ENCODE measurements around the gene C1orf159. TPM values are rescaled to one million over a fixed set of nuclear protein-coding genes. Genes with fewer than 3 reads are reported as not detected.

C1orf159 gene
- total and polyA plus RNA-seq, 2 donors from 2014 or later = 8.6 to 14.8 TPM

- TF ChIP-seq CTCF (IDR thresholded peaks at IDR 0.05; ENCODE audit: borderline replicate concordance, extremely low read depth, insufficient read depth) = no peak
- H3K27ac ChIP-seq (ENCODE audit: low read depth in 2 of 2, low read length in 2 of 2) = no peak overlapping the region
- H3K36me3 ChIP-seq (ENCODE audit: control insufficient read depth in 2 of 3, insufficient read depth in 3 of 3, low read length in 3 of 3) = no peaks in the 10 kb centered on the region
- intact Hi-C loops (cut with DNase I) = no loop called here
- no peaks in the 10 kb centered on the region for H3K9me3 ChIP-seq (ENCODE audit: control insufficient read depth in 2 of 3, insufficient read depth in 1 of 3, low read length in 3 of 3)
- no peaks in the 10 kb centered on the region for H3K27me3 ChIP-seq (ENCODE audit: control insufficient read depth, insufficient read depth, low read length)
- peaks cover 0 to 4% (median 0%) of the 10 kb centered on the region in 3 donors for H3K4me1 ChIP-seq (ENCODE audit: control insufficient read depth in 2 of 3, insufficient read depth in 2 of 3, low read depth in 1 of 3, low read length in 3 of 3)
- FAIRE-seq (no peak), DNase-seq (no peak)
- no peak overlapping the region for H3K9ac ChIP-seq (ENCODE audit: low read length in 3 of 3)
- no peak overlapping the region for H3K4me3 ChIP-seq (ENCODE audit: low read length in 3 of 3)
Observed at GRCh38 chr1:1151306-1151705, 35.4 kb upstream of the C1orf159 start.

- Histone ChIP-seq H3K4me3 (ENCODE audit: low read length in 3 of 3) (no peak overlapping the region), H3K9ac (ENCODE audit: low read length in 3 of 3) (no peak overlapping the region), H3K9me3 (ENCODE audit: control insufficient read depth in 2 of 3, insufficient read depth in 1 of 3, low read length in 3 of 3) (no peaks in the 10 kb centered on the region), H3K4me1 (ENCODE audit: control insufficient read depth in 2 of 3, insufficient read depth in 2 of 3, low read depth in 1 of 3, low read length in 3 of 3) (no peaks in the 10 kb centered on the region), H3K27me3 (ENCODE audit: control insufficient read depth, insufficient read depth, low read length) (no peaks in the 10 kb centered on the region), H3K36me3 (ENCODE audit: control insufficient read depth in 2 of 3, insufficient read depth in 3 of 3, low read length in 3 of 3) (no peaks in the 10 kb centered on the region), H3K27ac (ENCODE audit: low read depth in 2 of 2, low read length in 2 of 2) (no peak overlapping the region)
- TF ChIP-seq CTCF (IDR thresholded peaks at IDR 0.05; ENCODE audit: borderline replicate concordance, extremely low read depth, insufficient read depth) = no peak
- no peak for FAIRE-seq
- no peak for DNase-seq
- intact Hi-C loops (cut with DNase I) = no loop called here
Observed at GRCh38 chr1:1150100-1150499, 34.2 kb upstream of the C1orf159 start.

GRCh38 chr1:1149416-1149815 lies 33.5 kb upstream of the C1orf159 start:
- no peak for TF ChIP-seq CTCF (IDR thresholded peaks at IDR 0.05; ENCODE audit: borderline replicate concordance, extremely low read depth, insufficient read depth)
- Histone ChIP-seq H3K4me1 (ENCODE audit: control insufficient read depth in 2 of 3, insufficient read depth in 2 of 3, low read depth in 1 of 3, low read length in 3 of 3) (no peaks in the 10 kb centered on the region), H3K9ac (ENCODE audit: low read length in 3 of 3) (no peak overlapping the region), H3K9me3 (ENCODE audit: control insufficient read depth in 2 of 3, insufficient read depth in 1 of 3, low read length in 3 of 3) (no peaks in the 10 kb centered on the region), H3K36me3 (ENCODE audit: control insufficient read depth in 2 of 3, insufficient read depth in 3 of 3, low read length in 3 of 3) (no peaks in the 10 kb centered on the region), H3K27ac (ENCODE audit: low read depth in 2 of 2, low read length in 2 of 2) (no peak overlapping the region), H3K27me3 (ENCODE audit: control insufficient read depth, insufficient read depth, low read length) (no peaks in the 10 kb centered on the region), H3K4me3 (ENCODE audit: low read length in 3 of 3) (no peak overlapping the region)
- intact Hi-C loops (cut with DNase I) = no loop called here
- FAIRE-seq (no peak), DNase-seq (no peak)

GRCh38 chr1:1148569-1148968 lies 32.7 kb upstream of the C1orf159 start:
- Histone ChIP-seq H3K4me3 (ENCODE audit: low read length in 3 of 3) (no peak overlapping the region), H3K36me3 (ENCODE audit: control insufficient read depth in 2 of 3, insufficient read depth in 3 of 3, low read length in 3 of 3) (no peaks in the 10 kb centered on the region), H3K9me3 (ENCODE audit: control insufficient read depth in 2 of 3, insufficient read depth in 1 of 3, low read length in 3 of 3) (no peaks in the 10 kb centered on the region), H3K4me1 (ENCODE audit: control insufficient read depth in 2 of 3, insufficient read depth in 2 of 3, low read depth in 1 of 3, low read length in 3 of 3) (no peaks in the 10 kb centered on the region), H3K27ac (ENCODE audit: low read depth in 2 of 2, low read length in 2 of 2) (no peak overlapping the region), H3K9ac (ENCODE audit: low read length in 3 of 3) (no peak overlapping the region), H3K27me3 (ENCODE audit: control insufficient read depth, insufficient read depth, low read length) (no peaks in the 10 kb centered on the region)
- no peak for TF ChIP-seq CTCF (IDR thresholded peaks at IDR 0.05; ENCODE audit: borderline replicate concordance, extremely low read depth, insufficient read depth)
- DNase-seq (no peak), FAIRE-seq (no peak)
- intact Hi-C loops (cut with DNase I) = no loop called here

Data from kidney (tissue), 14 donors.